ENCODE data around the gene CEP72.
"Not testable (repeated sequence)": the region's sequence is repeated elsewhere in the genome, so short reads cannot be mapped to it uniquely, and the experiment has no call there.

The CEP72 gene

GRCh38 chr5:581266-581665 lies 30.9 kb upstream of the CEP72 start:
- no peak for DNase-seq

GRCh38 chr5:581941-582340 lies 30.2 kb upstream of the CEP72 start:
- DNase-seq = no peak

GRCh38 chr5:582445-582844 lies 29.7 kb upstream of the CEP72 start:
- DNase-seq = not testable (repeated sequence)

GRCh38 chr5:582936-583635 lies 29.1 kb upstream of the CEP72 start:
- no peak for DNase-seq

- no peak for DNase-seq
Observed at GRCh38 chr5:583645-584044, 28.5 kb upstream of the CEP72 start.

- no peak for DNase-seq
Observed at GRCh38 chr5:584216-584615, 27.9 kb upstream of the CEP72 start.

- DNase-seq = no peak
Observed at GRCh38 chr5:584846-585245, 27.3 kb upstream of the CEP72 start.

- no peak for DNase-seq
Observed at GRCh38 chr5:585556-585955, 26.6 kb upstream of the CEP72 start.

- DNase-seq = no peak
Observed at GRCh38 chr5:585962-586628, 26.0 kb upstream of the CEP72 start.

GRCh38 chr5:586751-587285 lies 25.3 kb upstream of the CEP72 start:
- DNase-seq = no peak

GRCh38 chr5:587403-587802 lies 24.7 kb upstream of the CEP72 start:
- no peak for DNase-seq

GRCh38 chr5:588406-588995 lies 23.6 kb upstream of the CEP72 start:
- DNase-seq = no peak

- no peak for DNase-seq
Observed at GRCh38 chr5:589173-589572, 23.0 kb upstream of the CEP72 start.

GRCh38 chr5:589588-589987 lies 22.6 kb upstream of the CEP72 start:
- DNase-seq = no peak

- no peak for DNase-seq
Observed at GRCh38 chr5:590346-590745, 21.8 kb upstream of the CEP72 start.

- no peak for DNase-seq
Observed at GRCh38 chr5:591746-592145, 20.4 kb upstream of the CEP72 start.

GRCh38 chr5:592158-592557 lies 20.0 kb upstream of the CEP72 start:
- no peak for DNase-seq

- DNase-seq = no peak
Observed at GRCh38 chr5:593511-593910, 18.6 kb upstream of the CEP72 start.

GRCh38 chr5:594226-594860 lies 17.8 kb upstream of the CEP72 start:
- DNase-seq = no peak

- no peak for DNase-seq
Observed at GRCh38 chr5:595285-595875, 16.8 kb upstream of the CEP72 start.

- DNase-seq = no peak
Observed at GRCh38 chr5:597871-598563, 14.1 kb upstream of the CEP72 start.

GRCh38 chr5:598564-598890 lies 13.6 kb upstream of the CEP72 start:
- DNase-seq = no peak

All from activated naive CD4-positive, alpha-beta T cell treated with Interleukin-2 at 50 U/mL for 16 hours (primary cell).